ENCODE data around the gene UNC93A.

- TF ChIP-seq L3MBTL2 (IDR thresholded peaks at IDR 0.05) = no peak
- TF ChIP-seq EP400 (IDR thresholded peaks at IDR 0.05) = no peak
- no peak for TF ChIP-seq ZNF707 (CRISPR knock-in tag; conservative IDR thresholded peaks at IDR 0.05)
- TF ChIP-seq CTCF (IDR thresholded peaks at IDR 0.05 in 2 of 3, conservative IDR thresholded peaks at IDR 0.05 in 1 of 3; ENCODE audit: insufficient read depth in 2 of 3, low read depth in 1 of 3, low read length in 3 of 3) = no peak
- TF ChIP-seq GATA2 (CRISPR knock-in tag; IDR thresholded peaks at IDR 0.05) = no peak
These were observed 34.7 kb downstream of the UNC93A start for GRCh38 chr6:167325766-167326165.
